GM12874 (cell line): Measurements from ENCODE around the gene HEXD.
A peak's percentile ranks its signal among the peaks of the same experiment; 100 is the strongest.

ENCODE experiments used
- TF ChIP-seq, protein P1 (sequence below): IDR thresholded peaks from 2 replicates; pipeline ENCODE4 v1.5.1; 2011; ENCODE audit warnings: low read depth, mild to moderate bottlenecking, control low read depth, low read length, moderate library complexity; ENCODE audit not compliant: insufficient read depth

The HEXD gene

DNA sequence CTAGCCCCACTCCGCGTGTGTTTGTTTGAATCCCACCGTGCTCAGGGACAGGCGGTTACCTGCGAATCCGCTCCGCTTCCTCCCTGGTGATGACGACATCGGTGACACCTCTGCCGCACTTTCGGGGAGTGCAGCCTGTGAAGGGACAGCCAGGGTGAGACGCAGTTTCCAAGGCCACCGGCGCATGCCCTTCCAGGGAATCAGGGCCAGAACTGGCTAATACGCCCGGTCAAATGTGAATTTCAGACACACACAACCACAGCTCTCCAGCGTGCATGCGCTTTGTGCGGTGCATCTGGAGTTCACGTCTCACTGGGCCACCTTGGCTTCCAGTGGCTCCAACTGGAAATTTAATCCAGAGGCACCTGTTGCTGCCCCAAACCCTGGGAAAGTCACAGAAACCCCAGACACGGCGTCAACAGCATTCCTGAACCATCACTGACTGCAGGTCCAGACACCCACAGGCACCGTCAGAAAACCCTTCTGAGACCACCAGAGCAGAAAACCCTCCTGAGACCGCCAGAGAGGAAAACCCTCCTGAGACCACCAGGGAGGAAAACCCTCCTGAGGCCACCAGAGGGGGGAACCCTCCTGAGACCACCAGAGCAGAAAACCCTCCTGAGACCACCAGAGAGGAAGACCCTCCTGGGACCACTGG is 6.6 kb upstream of the HEXD start:
- TF ChIP-seq, protein P1, sequence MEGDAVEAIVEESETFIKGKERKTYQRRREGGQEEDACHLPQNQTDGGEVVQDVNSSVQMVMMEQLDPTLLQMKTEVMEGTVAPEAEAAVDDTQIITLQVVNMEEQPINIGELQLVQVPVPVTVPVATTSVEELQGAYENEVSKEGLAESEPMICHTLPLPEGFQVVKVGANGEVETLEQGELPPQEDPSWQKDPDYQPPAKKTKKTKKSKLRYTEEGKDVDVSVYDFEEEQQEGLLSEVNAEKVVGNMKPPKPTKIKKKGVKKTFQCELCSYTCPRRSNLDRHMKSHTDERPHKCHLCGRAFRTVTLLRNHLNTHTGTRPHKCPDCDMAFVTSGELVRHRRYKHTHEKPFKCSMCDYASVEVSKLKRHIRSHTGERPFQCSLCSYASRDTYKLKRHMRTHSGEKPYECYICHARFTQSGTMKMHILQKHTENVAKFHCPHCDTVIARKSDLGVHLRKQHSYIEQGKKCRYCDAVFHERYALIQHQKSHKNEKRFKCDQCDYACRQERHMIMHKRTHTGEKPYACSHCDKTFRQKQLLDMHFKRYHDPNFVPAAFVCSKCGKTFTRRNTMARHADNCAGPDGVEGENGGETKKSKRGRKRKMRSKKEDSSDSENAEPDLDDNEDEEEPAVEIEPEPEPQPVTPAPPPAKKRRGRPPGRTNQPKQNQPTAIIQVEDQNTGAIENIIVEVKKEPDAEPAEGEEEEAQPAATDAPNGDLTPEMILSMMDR = no peak

GRCh38 chr17:82412535-82413520 is 5.3 kb upstream of the HEXD start:
- TF ChIP-seq, protein P1 = no peak

- TF ChIP-seq, protein P1 = peak; percentile 65
These were observed 3.4 kb upstream of the HEXD start for GRCh38 chr17:82414548-82415281.

DNA sequence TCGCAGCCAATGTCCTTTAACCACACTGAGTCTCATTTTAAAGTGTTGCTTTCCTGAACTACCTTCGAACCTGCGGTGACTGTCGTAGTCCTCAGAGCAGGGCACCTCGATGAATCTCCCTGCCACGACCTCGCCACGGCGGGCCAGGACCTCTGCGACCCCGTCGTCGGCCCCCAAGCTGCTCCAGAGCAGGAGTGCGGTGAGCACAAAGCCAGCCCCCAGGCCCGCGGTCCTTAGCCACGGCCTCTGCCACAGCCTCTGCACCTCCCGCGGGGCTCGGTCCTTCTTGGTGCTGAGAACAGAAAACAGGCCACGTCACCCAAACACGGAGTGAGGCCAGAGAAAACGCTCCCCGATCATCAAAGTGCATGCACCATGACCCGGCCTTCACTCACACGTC is 2.8 kb upstream of the HEXD start:
- TF ChIP-seq, protein P1 = no peak

GRCh38 chr17:82415786-82416185 is 2.4 kb upstream of the HEXD start:
- TF ChIP-seq, protein P1 = no peak

- TF ChIP-seq, protein P1 = no peak
These were observed 1.9 kb upstream of the HEXD start for GRCh38 chr17:82416264-82416663.

GRCh38 chr17:82416771-82417170 is 1.4 kb upstream of the HEXD start:
- TF ChIP-seq, protein P1 = no peak
